GM18873 (cell line): Measurements from ENCODE around the gene TTLL13.

Experiments
- ATAC-seq: cut with Tn5 transposase; IDR thresholded peaks from one replicate; pipeline ENCODE4 v1.9.1; 2021; ENCODE audit warnings: mild to moderate bottlenecking, moderate library complexity, moderate number of reproducible peaks; ENCODE audit not compliant: unreplicated experiment, low FRiP score

The TTLL13 gene

DNA sequence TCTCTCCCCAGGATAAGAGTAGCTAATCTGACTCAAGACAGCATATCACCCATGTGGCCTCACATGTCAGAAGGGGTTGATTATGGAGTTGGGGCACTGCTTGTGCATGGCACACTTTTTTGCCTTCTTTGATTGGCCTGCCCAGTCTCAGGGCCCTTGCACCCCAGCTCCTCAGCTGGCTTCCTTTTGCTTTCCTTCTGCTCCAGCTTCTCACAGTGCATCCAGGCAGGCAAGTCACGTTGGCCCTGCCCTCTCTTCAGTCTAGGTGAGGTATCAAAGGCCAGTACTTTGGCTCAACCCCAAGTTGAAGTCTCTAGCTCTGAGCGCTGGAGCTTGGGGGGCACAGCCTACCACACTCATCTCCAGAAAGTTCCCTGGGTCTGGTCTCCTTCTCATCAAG is 58.3 kb downstream of the TTLL13 start:
- no peak for ATAC-seq

DNA sequence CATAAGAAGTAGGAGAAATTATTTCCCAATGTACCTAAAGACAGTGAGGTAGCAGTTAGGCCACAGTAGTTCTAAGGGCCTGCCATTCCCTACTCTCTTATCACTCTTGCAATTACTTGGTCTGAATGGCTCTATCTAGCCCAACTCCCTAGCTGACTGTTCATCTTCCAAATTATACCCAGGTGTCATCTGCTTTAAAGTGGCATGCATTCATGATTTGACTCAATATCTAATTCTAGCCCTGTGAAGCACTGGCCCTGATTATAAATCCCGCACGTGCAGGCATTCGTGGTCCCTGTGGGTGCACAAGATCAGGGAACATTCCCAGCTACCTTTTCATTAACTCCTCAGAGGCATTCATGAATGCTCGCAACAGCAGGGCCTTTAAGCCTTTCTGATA is 59.7 kb downstream of the TTLL13 start:
- no peak for ATAC-seq
